HG02798 (cell line): Measurements from ENCODE around the gene PACRG.

Source experiments
- ATAC-seq: cut with Tn5 transposase; IDR thresholded peaks from one replicate; pipeline ENCODE4 v1.9.1; 2021; ENCODE audit warnings: mild to moderate bottlenecking; ENCODE audit not compliant: unreplicated experiment, poor library complexity

PACRG gene

DNA sequence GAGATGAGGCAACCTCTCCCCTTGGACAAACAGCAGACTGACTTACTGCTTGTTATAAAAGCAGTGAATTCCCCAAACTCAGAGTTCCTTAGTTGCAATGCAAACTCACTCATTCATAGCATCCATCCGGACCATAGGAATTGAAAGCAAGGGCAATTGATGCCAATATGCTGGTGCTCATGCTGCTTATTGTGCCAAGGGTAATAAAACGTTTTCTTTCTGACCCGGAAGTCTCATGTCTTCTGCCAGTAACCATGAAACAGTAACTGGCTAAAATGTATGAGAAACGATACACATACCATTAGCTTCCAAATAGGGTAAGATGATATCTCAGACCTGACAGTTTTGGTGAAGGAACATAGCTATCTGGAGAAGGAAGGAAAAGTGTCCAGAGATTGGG lies 18.3 kb upstream of the PACRG start:
- no peak for ATAC-seq

DNA sequence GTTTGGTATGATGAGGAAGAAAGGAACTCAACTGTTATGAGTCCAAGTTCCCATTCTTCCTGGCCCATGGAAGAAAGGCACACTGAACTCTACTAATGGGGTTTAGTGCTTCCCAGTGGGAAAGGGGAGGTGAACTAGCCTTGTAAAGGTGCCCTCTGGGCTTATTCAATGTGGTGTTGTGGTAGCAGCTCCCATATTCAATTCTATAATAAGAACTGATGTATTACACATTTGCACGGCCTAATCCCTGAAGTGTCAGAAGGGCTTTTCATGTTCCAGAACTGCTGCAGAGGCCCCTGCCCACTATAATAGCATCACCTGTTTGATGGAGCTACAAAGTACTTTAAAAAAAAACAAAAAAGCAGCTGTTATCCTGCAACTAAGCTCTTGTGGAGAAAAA lies 17.4 kb upstream of the PACRG start:
- ATAC-seq, result no peak

DNA sequence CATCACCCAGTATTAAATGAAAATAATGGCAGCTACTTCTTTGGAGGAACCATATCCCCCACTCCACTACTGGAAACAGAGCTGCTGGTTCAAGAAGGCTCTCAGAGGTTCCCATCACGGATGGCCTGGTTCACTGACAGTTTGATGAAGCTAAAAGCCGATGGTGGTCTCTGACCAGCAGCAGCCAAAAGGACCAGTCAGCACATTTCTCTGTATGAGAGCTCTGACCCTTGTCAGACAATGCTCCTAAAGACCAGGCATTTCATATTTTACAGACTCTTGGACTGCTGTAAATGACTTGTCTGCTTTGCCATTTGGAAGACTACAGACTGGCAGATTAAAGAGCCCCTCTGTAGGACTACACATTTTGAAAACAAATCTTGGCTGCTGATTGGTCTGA lies 16.8 kb upstream of the PACRG start:
- no peak for ATAC-seq

DNA sequence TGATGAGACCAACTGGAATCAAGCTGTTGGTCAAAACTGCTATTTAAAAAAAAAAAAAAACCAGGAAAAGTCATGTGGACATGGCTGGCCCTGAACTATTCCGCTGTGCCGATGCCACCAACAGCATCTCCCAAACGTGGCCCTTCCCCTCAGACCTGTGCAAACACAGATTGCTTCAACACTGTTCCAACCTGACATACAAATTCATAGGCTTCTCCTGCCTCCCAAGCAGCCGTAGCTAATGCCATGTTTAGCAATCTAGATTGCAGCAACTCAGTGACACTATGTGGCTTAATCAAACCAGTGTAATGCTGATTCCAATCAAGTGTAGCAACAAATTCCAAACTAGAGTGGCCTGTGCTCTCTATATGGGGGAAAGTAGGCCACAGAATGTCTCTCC lies 16.4 kb upstream of the PACRG start:
- no peak for ATAC-seq

DNA sequence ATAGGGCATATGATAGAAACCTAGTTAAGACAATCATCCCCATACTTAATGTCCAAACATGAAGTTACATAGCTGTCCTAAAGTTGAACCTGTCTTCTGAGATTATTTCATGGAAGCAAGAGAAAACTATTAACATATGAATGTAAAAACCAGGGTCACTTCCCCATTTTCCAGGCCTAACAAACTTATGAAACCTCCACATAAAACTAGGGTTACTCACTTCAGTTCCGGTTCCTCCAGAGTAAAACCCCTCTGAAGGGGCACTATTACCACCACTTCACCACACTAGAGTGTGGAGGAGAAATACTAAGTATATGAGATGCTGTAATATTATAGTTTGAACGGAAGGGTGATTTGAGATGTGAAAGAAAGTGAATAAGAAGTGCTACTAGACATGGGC lies 15.1 kb upstream of the PACRG start:
- ATAC-seq, result no peak

DNA sequence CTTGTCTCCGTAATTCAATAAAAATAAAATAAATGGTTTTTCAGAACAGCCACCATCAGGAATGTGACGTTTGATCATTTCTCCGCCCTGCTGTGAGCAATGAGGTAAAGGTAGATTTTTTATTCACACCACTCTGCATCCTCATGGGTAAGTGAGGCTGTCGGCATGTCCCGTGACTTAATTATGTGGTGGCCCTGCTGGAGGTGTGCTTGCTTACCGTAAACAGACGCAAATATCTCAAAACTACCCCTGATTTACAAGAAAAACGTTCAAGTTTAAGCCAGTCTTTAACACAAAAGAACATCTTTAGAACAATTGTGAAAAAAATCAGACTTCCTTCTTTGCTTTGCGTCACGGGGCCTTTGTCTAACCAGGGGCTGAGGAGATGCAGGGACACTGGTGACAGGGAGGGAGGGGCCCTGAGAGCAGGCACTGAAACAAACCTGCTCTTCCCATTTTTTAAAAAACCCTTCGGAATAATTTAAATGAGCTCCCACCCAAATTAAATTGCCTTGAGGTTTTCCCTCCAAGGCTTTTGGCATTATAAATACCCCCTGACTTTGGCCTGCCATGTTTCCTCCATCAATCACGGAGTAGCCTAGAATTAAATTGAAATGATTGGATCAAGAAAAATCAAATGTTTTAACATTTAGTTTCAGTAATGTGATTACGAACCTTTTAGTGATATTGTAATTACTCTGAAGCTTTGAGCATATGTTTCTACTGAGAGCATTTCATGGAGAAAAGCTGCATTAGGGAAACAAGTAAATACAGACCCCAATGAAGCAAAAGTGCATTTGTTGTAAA lies 13.6 kb upstream of the PACRG start:
- ATAC-seq, result no peak

DNA sequence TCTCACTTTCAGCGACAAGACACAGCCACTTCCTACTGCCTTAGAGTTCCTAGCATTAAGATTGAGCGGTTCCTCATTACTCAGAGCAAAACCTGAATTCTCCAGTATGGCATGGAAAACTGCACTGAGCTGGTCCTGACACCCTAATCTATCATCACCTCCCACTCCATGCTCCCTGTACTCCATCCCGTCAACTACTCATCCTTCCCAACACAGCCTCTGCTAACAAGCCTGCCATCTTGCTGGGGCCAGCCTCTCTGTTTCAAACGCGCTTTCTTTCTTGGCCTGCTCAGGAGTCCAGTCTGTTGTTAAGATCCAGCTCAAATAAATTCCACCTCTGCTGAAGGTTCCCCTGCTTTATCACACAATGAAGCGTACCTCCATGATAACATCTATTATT lies 12.2 kb upstream of the PACRG start:
- no peak for ATAC-seq

DNA sequence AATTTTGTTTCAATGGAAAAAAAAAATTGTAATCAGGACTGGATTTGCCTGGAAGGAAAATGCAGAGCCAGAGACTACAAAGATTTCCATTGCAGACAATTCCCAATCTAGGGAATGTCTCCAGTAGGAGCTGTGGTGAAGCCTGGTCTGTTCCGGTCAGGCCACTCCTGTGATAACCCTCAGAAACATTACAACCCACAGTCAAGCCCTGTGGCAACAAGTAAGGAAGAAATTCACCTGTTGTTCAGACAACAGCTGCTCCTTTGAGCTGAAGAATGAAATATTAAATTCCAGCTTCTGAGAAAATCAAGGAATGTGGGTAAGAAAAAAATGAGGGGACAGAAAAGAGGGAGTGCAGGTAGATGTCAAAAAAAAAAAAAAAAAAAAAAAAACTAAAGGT lies 8.2 kb upstream of the PACRG start:
- ATAC-seq, result no peak

DNA sequence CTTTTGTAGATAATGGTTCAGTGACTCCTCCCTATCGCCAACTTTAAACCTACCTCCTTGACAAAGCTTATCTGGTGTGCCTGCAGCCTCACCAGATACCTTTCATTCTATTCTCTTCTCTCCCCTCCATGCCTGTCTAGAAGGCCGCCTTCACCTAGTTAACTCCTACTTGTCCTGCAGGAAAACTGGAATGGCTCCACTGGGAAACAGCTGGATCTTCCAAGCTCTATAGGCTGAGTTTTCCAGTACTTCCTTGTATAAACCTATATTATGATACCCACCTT lies 6.4 kb upstream of the PACRG start:
- no peak for ATAC-seq

DNA sequence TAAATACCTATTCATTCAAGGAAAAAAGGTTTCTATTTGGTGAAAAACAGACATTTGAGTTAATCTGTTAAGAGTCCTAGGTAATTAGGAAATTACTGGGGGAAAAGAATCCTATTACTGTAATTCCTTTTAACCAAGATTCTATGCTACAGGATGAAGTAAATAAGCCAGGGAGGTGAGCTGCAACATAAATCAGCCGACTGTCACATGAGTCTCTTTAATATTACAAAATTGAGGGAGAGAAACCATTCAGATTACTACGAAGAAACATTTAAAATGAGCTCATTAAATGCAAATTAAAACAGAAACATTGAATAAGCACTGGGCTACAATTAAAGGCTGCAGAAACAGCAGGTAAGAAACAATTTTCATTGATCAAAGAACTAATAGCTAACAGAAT lies 5.5 kb upstream of the PACRG start:
- ATAC-seq, result no peak

DNA sequence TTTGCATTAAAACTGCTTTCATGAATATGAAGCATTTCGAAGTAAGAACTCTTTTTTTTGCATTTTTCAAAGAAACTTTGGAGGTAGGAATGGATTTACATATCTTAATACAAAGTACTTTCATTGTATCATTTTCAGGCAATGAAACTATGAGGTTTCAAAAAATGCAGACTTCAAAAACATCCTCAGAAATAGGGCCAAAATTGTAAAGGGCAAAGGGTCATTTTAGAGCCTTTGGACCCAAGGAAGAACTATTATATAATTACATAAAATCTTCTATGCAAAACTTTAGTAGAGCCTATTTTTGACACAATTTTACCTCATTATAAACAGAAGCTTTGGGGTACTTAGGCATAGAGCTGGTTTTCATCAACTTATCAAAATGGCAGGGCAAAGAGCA lies 5.1 kb upstream of the PACRG start:
- ATAC-seq, result no peak

DNA sequence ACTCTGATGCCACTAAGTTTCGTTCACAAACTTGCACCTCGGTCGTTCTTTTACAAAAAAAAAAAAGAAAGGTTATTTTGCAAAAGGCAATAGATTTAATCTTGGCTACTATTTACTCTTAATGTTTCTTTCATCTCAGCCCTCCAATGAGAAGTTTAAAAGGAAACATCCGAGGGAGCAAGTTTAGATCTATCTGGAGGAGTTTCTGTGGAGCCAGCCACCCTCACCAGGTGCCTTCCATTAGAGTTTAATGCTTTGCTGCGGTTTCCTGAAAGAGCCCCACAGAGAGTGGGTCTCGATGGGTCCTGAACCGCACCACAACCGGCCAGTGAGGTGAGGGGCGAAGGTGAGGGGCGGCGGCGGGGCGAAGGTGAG lies 840 bp upstream of the PACRG start:
- no peak for ATAC-seq

DNA sequence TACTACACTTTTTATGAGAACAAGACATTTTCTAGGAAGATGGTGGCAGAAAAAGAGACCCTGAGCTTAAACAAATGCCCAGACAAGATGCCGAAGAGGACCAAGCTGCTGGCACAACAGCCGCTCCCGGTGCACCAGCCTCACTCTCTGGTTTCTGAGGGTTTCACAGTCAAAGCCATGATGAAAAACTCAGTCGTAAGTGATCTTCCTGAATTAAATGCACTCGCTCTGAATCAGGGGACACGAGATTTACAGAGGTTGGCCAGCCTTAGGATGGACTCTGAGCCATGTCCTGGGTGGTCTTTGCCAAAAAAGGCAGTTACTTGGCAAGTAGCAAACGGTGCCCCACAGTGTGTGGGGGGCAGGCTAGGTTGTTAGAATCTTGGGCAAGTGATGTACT lies 423 bp downstream of the PACRG start:
- no peak for ATAC-seq

DNA sequence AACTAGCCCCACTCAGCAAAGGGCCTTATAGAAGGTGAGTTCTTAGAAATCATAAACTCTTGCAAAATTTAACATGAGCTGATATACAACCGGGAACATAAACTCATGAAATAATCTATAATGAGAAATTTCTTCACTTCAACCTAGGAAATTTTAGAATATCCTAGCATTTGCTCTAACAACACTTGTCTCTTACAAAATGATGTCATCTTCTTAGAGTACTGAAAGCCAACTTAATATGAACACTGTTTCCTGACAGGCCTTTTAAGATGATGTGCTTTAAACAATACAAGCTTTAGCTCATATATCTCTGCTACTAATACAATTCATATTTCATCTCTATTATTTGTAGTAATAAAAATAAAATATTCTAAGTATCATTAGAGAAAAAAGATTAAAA lies 932 bp downstream of the PACRG start:
- no peak for ATAC-seq

DNA sequence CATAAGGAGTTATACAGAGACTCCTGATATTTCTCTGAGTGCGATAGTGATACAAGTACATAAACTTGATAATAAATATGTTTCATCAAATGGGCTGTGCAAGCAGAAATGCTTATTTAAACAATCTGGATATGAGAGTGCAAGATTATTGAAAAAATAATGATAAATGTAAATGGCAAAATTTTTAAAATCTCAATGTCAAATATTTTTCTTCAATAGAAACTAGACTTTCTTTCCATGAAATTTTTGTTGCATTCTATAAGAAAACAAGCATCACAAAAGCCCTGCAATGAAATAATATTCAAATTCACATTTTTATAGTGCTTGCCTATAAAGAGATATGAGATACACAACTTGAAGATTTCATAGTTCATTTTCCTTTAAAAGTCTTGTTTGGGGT lies 2.7 kb downstream of the PACRG start:
- ATAC-seq, result no peak

DNA sequence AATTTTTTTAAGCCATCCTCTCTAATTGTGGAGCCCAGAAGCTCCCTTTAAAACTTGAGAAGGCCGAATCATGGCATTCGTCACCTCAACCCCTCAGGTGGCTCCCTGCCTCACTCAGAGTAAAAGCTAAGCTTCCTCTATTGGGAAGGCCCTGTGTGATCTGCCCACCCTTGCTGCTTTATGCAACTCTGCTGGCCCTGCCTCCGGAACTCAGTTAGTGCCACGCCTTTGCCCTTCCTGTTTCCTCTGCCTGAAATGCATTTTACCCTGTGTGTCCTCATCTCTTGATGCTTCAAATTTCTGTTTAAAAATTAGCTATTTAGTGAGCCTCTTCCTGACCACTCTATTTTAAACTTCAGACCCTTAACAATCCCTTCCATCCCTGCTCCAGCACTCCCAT lies 5.7 kb downstream of the PACRG start:
- no peak for ATAC-seq

DNA sequence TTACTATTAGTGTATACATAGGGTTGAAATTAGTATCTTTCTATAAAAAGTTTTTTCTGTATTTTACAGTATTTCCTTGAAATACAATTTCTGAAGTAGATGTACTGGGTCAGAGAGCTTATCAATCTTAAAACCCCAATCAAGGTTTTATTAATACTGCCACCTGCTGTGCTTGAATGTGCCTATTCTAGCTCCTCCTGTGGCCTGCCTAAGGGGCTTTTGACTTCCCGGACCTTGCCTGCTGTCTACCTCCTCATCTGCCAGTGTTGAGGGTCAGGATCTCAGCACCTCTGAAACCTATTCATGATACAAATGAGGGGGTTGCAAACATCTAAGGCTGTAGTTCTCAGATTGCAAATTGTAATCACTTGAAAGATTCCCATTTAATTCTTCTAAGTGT lies 9.2 kb downstream of the PACRG start:
- ATAC-seq, result no peak

DNA sequence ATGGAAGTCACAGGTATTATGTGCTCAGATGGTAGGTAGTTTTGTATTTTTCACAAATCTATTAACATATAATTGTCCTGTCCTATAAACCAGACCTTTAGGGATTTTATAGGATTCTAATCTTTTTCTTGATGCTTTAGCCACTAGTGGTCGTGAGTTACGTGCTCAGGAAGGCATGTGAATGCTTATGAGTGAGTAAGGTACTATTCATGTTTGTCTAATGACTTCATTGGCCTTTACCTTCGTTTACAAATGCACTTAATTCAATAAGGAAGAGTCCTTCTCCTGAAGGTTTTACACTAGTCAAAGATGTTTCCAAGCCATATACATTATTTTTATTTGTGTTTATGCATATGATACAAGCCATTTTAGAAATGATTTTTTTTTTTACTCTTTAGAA lies 23.0 kb downstream of the PACRG start:
- ATAC-seq, result no peak

DNA sequence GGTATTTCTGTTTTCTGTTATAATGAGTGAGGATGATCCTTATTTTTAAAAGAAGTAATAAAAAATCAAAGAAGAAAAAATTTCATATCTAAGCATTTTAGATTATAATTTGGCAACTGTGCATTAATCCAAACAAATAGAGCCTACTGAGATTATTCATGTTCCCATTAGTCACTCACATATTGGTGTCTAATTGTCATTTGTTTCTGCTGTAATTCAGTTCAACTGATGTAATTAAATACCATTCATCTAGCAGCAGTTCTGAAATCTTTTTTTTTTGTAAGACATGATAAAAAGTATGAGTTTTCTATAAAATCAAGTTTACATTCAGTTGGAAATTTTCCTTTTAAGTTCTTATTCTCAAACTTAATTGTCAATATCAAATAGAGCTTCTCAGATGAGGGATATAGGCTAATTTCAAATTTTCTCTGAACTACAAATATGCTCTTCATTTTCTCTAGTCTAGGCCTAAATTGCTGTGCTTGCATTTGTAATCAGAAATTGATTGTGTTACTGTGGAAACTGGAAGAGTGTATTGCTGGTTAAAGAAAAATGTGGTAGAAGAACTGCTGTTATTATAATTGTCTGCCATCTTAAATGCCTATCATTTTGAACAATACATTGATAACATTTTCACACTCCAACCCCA lies 23.6 kb downstream of the PACRG start:
- no peak for ATAC-seq

DNA sequence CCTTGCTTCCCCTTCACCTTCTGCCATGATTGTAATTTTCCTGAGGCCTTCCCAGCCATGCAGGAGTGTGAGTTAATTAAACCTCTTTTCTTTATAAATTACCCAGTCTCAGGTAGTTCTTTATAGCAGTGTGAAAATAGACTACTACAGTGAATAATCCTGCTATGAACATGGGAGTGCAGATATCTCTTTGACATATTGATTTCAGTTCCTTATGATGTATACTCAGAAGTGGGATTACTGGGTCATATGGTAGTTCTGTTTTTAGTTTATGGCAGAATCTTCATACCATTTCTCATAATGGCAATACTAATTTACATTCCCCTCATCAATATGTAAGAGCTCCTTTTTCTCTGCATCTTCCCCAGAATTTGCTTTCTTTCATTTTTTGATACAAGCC lies 26.0 kb downstream of the PACRG start:
- ATAC-seq, result no peak

DNA sequence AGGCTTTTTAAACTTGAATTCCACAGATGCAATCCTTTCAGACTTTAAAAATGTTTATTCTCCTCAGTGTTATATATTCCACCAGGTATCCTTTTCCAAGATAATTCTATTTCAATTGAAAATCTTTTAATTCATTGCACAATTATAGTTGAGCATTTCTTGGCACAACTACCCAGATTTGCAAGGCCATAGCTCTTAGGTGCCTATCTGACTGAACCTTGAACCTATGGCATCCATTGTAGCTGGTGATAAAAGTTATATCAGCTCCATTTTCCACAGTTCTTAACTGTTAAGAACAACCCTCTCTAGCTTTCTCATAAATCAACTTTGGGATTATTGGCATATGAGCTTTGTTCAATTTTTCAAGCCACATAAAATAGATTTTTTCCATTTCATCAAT lies 42.4 kb downstream of the PACRG start:
- ATAC-seq, result no peak

DNA sequence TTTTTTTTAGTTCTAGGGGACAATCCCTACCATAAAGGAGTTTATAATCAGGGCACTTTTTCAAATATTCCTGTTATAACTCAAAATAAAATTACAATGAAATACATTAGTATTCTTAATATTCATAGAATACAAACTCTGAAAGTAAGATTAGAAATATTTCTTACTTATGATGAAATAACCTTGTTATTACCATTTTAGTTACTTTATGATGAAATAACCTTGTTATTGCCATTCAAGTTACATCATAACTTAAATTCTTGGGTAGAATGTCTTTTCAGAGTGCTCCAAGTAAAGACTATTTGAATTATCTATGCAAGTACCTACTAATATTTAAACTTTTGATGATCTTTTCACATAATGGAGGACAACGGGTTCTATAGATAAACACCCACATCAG lies 43.2 kb downstream of the PACRG start:
- ATAC-seq, result no peak

DNA sequence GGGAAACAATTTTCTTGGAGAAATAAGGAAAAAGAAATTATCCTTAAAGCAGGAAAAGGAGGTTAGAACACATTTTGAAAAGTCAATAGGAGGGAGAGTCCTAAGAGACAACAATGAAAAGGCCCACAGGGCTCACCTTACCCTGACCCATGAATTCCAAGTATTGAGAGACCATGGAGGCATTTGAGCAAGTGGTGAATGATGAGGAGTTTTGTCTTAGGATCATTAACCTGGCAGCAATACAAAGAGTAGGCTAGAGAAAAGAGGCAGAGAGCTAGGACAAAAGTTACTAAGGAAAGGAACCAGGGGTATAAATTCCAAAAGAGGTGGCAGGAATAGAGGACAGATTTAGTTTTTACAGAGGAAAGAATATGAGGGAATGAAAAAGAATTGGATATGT lies 44.7 kb downstream of the PACRG start:
- ATAC-seq, result no peak
